IPS-18a (cell line): ENCODE measurements around the gene AKR1C4.
"Not testable (repeated sequence)": the region's sequence is repeated elsewhere in the genome, so short reads cannot be mapped to it uniquely, and the experiment has no call there.

ENCODE experiments used
- H3K27ac ChIP-seq: one replicate; pipeline ENCODE4 v1.5.1; 2013; ENCODE audit warnings: low read length
- H3K27me3 ChIP-seq: one replicate; pipeline ENCODE4 v1.6.1; 2013; ENCODE audit warnings: mild to moderate bottlenecking, low read length; ENCODE audit not compliant: control insufficient read depth, insufficient read depth
- H3K36me3 ChIP-seq: one replicate; pipeline ENCODE4 v1.6.1; 2013; ENCODE audit warnings: low read depth, low read length; ENCODE audit not compliant: control insufficient read depth
- H3K4me1 ChIP-seq: one replicate; pipeline ENCODE4 v1.6.1; 2013; ENCODE audit warnings: low read depth, low read length; ENCODE audit not compliant: control insufficient read depth
- H3K4me3 ChIP-seq: one replicate; pipeline ENCODE4 v1.5.1; 2013; ENCODE audit warnings: low read length
- H3K9ac ChIP-seq: one replicate; pipeline ENCODE4 v1.6.1; 2013; ENCODE audit warnings: mild to moderate bottlenecking, low read length, moderate library complexity
- H3K9me3 ChIP-seq: one replicate; pipeline ENCODE4 v1.6.1; 2013; ENCODE audit warnings: low read depth, low read length; ENCODE audit not compliant: control insufficient read depth

The AKR1C4 gene

DNA sequence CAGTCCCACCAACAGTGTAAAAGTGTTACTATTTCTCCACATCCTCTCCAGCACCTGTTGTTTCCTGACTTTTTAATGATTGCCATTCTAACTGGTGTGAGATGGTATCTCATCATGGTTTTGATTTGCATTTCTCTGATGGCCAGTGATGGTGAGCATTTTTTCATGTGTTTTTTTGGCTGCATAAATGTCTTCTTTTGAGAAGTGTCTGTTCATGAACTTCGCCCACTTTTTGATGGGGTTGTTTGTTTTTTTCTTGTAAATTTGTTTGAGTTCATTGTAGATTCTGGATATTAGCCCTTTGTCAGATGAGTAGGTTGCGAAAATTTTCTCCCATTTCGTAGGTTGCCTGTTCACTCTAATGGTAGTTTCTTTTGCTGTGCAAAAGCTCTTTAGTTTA is 21.1 kb upstream of the AKR1C4 start:
- not testable (repeated sequence) for H3K36me3 ChIP-seq, H3K4me1 ChIP-seq, H3K9ac ChIP-seq, H3K4me3 ChIP-seq, H3K27ac ChIP-seq, H3K27me3 ChIP-seq, H3K9me3 ChIP-seq

DNA sequence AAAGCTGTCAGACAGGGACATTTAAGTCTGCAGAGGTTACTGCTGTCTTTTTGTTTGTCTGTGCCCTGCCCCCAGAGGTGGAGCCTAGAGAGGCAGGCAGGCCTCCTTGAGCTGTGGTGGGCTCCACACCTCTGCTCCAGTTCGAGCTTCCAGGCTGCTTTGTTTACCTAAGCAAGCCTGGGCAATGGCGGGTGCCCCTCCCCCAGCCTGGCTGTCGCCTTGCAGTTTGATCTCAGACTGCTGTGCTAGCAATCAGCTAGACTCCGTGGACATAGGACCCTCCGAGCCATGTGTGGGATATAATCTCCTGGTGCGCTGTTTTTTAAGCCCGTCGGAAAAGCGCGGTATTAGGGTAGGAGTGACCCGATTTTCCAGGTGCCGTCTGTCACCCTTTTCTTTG is 16.1 kb upstream of the AKR1C4 start:
- H3K4me1 ChIP-seq, H3K4me3 ChIP-seq, H3K9ac ChIP-seq, H3K27ac ChIP-seq, H3K36me3 ChIP-seq, H3K9me3 ChIP-seq, H3K27me3 ChIP-seq: not testable (repeated sequence)

DNA sequence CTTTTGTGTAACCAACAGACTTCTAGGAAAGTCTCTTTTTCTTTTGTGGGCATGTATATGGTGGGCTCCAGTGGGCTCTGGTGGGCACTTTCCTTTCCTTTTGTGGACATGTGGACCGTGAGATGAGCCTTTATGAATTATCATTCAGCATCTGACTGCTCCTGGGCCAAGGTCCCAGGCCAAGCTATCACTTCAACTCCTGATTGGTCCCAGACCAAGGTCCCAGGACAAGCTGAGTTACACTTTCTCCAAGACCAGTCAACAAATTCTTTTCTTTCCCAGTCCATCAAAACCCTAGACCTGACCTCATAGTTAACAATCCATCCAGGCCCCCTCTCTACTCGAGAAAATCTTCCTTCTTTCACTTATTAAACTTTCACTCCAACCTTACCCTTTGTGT is 12.7 kb upstream of the AKR1C4 start:
- peaks cover 4% of the 10 kb centered on the region for H3K9me3 ChIP-seq
- H3K9ac ChIP-seq = no peak overlapping the region
- H3K27me3 ChIP-seq = no peaks in the 10 kb centered on the region
- no peak overlapping the region for H3K27ac ChIP-seq
- H3K4me1 ChIP-seq = no peaks in the 10 kb centered on the region
- no peaks in the 10 kb centered on the region for H3K36me3 ChIP-seq
- no peak overlapping the region for H3K4me3 ChIP-seq

DNA sequence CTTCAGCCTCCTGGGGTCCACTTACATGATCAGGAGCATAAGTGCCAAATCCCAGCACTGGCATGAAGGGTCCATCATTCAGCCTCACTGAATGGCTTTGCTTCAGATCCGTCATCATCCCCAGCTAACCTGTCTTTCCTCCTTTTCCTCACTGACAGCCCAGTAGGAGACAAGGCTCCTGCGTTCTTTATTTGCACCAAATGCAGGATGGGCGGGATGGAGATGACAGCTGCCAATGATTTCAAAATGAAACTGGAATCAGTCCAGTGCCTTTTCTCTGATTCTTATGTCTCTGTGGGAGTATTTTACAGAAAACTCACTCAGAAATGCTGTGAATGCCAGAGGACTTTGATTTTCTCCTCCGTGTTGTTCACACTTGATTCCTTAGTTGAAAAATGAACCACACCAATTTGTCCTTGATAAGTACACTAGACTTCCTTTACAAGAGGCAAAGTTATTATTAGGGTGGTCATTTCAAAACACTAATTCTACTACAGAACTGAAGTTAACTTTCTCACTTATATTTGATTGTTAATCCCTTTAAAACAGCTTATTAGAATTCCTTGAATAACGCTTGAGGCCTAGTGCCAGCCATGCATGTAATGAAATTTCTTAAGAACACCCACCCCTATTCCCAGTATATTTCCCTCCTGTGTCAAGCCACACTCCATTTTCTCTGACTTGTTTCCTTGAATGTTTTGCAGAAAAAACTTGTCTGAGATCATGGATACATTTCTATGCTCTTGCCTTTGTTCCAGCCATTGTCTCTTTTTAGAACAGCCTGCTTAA is 11.5 kb upstream of the AKR1C4 start, which contains the start of gene AKR1C8:
TSS of gene AKR1C8 (minus strand) at position 164 of the 789 bp plus-strand sequence. CDS start at position 118, 46 bp downstream.
- Histone ChIP-seq H3K9me3 (peaks cover 4% of the 10 kb centered on the region), H3K36me3 (no peaks in the 10 kb centered on the region), H3K9ac (no peak within 1 kb of the TSS), H3K27me3 (no peaks in the 10 kb centered on the region), H3K4me3 (no peak within 1 kb of the TSS), H3K4me1 (no peaks in the 10 kb centered on the region), H3K27ac (no peak within 1 kb of the TSS)

DNA sequence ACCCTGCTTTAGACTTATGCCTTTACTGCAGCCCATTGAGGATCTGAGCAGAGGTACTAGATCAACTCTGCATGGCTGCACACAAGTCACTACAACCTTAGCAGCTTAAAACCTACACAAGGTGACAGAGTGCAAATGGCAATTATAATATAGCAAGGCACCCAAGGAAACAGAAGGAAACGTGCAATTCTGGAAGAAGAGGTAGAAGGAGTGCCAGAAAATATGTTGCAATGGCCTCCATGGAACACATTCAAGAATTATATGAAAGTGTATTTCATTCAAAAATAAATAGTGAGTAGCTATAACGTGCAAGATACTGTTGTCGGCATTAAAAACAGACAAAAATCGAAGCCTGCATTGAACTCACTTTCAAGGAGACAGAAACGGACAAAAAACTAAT is 8.8 kb upstream of the AKR1C4 start:
- no peak overlapping the region for H3K9ac ChIP-seq
- no peak overlapping the region for H3K27ac ChIP-seq
- H3K9me3 ChIP-seq = no peaks in the 10 kb centered on the region
- H3K4me3 ChIP-seq = no peak overlapping the region
- H3K36me3 ChIP-seq = no peaks in the 10 kb centered on the region
- no peaks in the 10 kb centered on the region for H3K4me1 ChIP-seq
- no peaks in the 10 kb centered on the region for H3K27me3 ChIP-seq

DNA sequence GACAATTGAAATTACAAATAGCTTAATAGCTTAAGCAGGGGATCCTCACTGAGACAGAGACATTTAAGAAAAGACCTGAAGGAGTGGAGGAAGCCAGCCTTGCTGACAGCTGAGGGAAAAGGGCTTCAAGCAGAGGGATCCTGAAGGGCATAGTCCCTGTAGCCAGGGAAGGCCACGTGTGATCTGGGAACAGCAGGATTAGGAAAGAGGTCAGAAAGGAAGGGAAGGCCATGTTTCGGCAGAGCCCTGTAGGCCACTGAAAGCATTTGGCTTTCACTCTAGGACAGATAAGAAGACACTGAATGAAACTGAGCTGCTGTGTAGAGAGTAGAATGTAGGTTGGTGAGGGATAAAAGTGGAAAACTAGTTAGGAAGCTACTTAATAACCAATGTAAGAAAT is 8.3 kb upstream of the AKR1C4 start:
- no peak overlapping the region for H3K4me3 ChIP-seq
- H3K27ac ChIP-seq = no peak overlapping the region
- H3K9ac ChIP-seq = no peak overlapping the region
- H3K36me3 ChIP-seq = no peaks in the 10 kb centered on the region
- H3K4me1 ChIP-seq = no peaks in the 10 kb centered on the region
- no peaks in the 10 kb centered on the region for H3K27me3 ChIP-seq
- no peaks in the 10 kb centered on the region for H3K9me3 ChIP-seq

DNA sequence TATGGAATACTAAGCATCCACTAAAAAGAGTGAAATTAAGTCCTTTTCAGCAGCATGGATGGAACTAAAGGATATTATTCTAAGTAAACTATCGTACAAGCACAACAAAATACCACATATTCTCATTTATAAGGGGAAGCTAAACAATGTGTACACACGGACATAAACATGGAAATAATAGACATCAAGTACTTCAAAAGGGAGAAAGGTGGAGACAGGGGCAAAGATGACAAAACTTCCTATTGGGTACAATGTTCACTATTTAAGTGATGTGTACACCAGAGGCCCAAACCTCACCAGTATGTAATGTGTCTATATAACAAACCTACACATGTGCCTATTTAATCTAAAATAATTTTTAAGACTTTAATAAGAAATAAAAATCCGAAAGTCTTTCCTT is 2.2 kb upstream of the AKR1C4 start:
- Histone ChIP-seq H3K4me3 (no peak overlapping the region), H3K27ac (no peak overlapping the region), H3K9ac (no peak overlapping the region), H3K9me3 (no peaks in the 10 kb centered on the region), H3K36me3 (no peaks in the 10 kb centered on the region), H3K27me3 (no peaks in the 10 kb centered on the region), H3K4me1 (no peaks in the 10 kb centered on the region)

DNA sequence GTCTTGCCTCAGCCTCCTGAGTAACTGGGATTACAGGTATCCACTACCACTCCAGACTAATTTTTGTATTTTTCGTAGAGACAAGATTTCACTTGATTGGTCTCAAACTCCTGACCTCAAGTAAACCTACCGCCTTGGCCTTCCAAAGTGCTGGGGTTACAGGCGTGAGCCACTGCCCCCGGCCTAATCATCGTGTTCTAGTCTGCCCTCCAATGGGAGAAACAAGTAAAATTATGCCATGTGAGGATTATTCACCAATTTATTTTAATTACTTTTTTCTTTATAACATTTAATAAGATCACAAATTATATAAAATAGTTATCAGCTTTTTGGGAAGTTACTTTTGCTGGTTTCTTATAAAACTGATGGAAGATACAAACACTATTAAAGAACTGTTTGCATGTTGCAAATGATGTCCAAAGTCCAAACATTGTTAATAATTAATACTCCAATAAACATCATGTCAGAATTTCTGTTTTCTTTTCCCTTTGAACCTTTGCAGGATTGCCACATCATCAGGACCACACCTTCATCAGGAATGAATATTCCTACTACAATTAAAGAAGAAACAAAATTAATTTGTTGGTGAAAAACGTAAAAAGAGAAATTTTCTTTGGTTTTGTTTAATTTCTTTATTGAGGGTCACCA is 786 bp upstream of the AKR1C4 start:
- H3K36me3 ChIP-seq = no peaks in the 10 kb centered on the region
- no peaks in the 10 kb centered on the region for H3K4me1 ChIP-seq
- no peaks in the 10 kb centered on the region for H3K9me3 ChIP-seq
- H3K4me3 ChIP-seq = no peak overlapping the region
- no peak overlapping the region for H3K9ac ChIP-seq
- H3K27me3 ChIP-seq = no peaks in the 10 kb centered on the region
- H3K27ac ChIP-seq = no peak overlapping the region

DNA sequence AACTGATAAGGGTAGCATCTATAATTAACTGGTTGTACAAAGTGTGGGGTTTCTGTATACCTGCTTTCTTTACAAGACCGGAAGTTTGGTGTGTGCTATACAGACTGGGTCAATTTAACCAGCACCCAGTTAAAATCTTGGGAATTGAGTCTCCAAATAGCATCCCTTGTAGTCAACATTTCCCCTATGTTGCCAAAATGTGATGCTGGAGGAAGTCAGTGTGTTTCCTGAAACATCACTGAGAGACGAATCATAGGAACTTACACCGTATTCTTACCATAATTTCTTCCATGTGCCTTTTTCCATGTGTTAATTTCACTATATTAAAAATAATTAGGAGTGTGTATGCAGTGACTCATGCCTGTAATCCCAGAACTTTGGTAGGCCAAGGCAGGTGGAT is 1.7 kb downstream of the AKR1C4 start:
- H3K36me3 ChIP-seq = no peaks in the 10 kb centered on the region
- H3K27ac ChIP-seq = no peak overlapping the region

DNA sequence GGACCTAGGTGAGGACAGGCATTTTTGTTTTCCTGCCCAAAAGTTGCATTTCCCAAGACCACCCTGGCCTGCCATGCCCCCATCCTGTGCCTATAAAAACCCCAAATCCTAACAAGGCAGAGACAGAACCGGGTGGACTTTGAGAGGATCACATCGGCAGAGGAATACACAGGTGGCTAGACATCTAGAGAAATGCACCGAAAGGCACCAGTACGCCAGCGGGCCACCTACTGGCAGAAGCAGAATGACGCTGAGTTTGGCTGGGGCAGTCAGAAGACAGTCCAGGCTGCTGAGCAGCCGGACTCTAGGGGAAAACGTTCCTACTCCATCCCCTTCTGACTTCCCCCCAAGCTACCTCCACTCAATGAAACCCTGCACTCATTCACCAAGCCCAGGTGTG is 2.8 kb downstream of the AKR1C4 start:
- Histone ChIP-seq H3K4me3 (no peak overlapping the region), H3K27ac (no peak overlapping the region), H3K36me3 (no peaks in the 10 kb centered on the region), H3K27me3 (no peaks in the 10 kb centered on the region), H3K4me1 (no peaks in the 10 kb centered on the region), H3K9me3 (no peaks in the 10 kb centered on the region), H3K9ac (no peak overlapping the region)

More for the DNA sequence above, 1.7 kb downstream of the AKR1C4 start:
- H3K4me3 ChIP-seq = no peak overlapping the region
- H3K27me3 ChIP-seq = no peaks in the 10 kb centered on the region
- H3K9me3 ChIP-seq = no peaks in the 10 kb centered on the region
- H3K4me1 ChIP-seq = no peaks in the 10 kb centered on the region
- no peak overlapping the region for H3K9ac ChIP-seq

DNA sequence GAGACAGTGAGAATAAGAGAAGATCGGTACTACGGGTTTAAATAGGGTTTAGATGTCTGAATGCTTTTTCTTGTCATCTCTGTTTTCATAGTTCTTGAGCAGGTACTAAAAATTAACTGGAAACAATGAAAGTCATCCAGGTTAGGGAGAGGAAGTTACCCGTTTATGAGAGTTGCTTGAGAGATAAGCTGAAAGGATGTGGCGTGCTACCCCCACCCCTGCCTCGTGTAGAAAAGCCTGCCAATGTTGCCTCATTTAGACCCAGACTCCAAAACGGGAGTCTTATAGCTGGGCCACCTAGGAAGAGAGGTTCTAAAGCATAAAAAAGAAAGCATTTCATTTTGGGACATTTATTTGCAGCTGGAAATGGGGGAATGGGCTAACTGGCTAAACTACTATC is 10.2 kb downstream of the AKR1C4 start:
- Histone ChIP-seq H3K4me1 (no peaks in the 10 kb centered on the region), H3K9me3 (no peaks in the 10 kb centered on the region), H3K36me3 (no peaks in the 10 kb centered on the region), H3K9ac (no peak overlapping the region), H3K27me3 (no peaks in the 10 kb centered on the region), H3K27ac (no peak overlapping the region), H3K4me3 (no peak overlapping the region)

DNA sequence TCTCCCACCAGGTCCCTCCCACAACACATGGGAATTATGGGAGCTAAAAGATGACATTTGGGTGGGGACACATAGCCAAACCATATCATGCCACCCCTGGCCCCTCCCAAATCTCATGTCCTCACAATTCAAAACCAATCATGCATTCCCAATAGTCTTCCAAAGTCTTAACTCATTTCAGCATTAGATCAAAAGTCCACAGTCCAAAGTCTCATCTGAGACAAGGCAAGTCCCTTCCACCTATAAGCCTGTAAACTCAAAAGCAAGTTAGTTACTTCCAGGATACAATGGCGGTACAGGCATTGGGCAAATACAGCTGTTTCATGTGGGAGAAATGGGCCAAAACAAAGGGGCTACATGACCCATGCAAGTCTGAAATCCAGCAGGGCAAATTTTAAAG is 13.1 kb downstream of the AKR1C4 start:
- H3K9ac ChIP-seq, H3K27me3 ChIP-seq, H3K4me3 ChIP-seq: not testable (repeated sequence)

More for the DNA sequence above, 13.1 kb downstream of the AKR1C4 start:
- H3K27ac ChIP-seq, H3K4me1 ChIP-seq, H3K9me3 ChIP-seq, H3K36me3 ChIP-seq: not testable (repeated sequence)
